Activated naive CD4-positive, alpha-beta T cell treated with anti-CD3 and anti-CD28 coated beads for 36 hours (primary cell): ENCODE results near the gene TLL2. TPM values are rescaled to one million over a fixed set of nuclear protein-coding genes. Genes with fewer than 3 reads are reported as not detected.
"Not testable (repeated sequence)": the region's sequence is repeated elsewhere in the genome, so short reads cannot be mapped to it uniquely, and the experiment has no call there.

Experiments used
- CTCF ChIA-PET: fragments of 350-600 bp; sonication (Branson Sonifier 250); formaldehyde crosslinking; loops from one replicate; lab custom pipeline; 2021; ENCODE audit warnings: antibody characterized with exemption; lab: Charles Lee
- DNase-seq: peaks from one replicate; pipeline ENCODE4 v3.0.0-alpha.2; 2020
- H3K27ac Mint-ChIP-seq: one replicate; pipeline ENCODE4 v1.8.0; 2021; ENCODE audit warnings: mild to moderate bottlenecking, mixed read lengths
- H3K27me3 Mint-ChIP-seq: one replicate; pipeline ENCODE4 v1.8.0; 2021; ENCODE audit warnings: low read depth, mixed read lengths
- H3K36me3 Mint-ChIP-seq: one replicate; pipeline ENCODE4 v1.8.0; 2021; ENCODE audit warnings: low read depth, mixed read lengths
- H3K4me1 Mint-ChIP-seq: one replicate; pipeline ENCODE4 v1.8.0; 2021; ENCODE audit warnings: low read depth, mixed read lengths
- H3K4me3 Mint-ChIP-seq: one replicate; pipeline ENCODE4 v1.8.0; 2021; ENCODE audit warnings: mild to moderate bottlenecking, moderate library complexity, mixed read lengths
- H3K9me3 Mint-ChIP-seq: one replicate; pipeline ENCODE4 v1.8.0; 2021; ENCODE audit warnings: mixed read lengths
- intact Hi-C: fragments of 100-400 bp; cut with micrococcal nuclease; formaldehyde crosslinking; loops from one replicate; pipeline ENCODE4 v1.15.1; 2023
- total RNA-seq, 2 experiments: library from RNA; stranded (reverse); gene quantifications; one replicate each; pipeline ENCODE4 v1.2.3, GENCODE V29; 2021

TLL2 gene
- total RNA-seq: under 1 TPM in 1 of 2 experiments, not detected in 1; 0.07 TPM

DNA sequence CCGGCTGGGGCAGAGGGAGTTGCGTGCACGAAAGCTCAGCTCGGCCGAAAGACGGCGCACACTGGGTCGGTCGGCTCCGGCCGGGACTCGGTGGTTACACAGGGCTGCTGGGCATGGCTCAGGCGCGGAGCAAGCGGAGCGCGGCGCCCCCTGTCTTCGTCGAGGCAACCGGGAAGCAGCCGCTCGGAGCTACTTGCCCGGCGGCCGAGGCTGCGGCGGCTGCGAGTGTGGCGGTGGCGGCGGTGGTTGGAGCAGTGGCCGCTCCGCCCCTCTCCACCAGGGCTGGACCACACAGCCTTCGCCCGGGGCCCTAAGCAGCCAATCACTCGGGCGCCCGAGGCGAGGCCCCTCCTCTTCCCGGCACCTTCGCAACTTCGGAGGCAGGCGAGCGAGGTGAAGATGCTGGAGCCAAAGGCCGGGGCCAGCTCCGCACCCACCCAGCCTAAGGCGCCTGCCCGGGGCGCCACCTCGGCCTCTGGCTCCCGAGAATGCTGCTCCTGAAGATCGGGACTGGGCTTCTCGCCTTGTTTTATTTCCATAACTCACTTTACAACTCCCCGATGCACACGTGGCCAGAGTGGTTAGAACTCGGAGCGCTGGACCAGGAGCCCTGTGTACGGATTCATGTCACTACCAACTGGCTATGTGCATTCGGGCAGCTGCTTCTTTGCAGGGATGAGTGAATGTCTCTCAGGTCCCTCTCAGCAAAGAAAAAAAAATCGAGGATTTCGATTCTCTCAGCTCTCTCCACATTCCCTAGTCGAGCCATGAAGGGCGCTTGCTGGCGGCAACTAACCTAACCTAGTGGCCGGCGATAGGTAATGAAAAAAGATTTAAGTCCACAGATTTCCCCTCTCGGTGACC, at the start of gene TLL2:
TSS of gene TLL2 (minus strand) at position 229 of the 864 bp plus-strand sequence. CDS start 241 bp downstream, outside the sequence.
- no peak within 1 kb of the TSS for H3K27ac Mint-ChIP-seq
- DNase-seq: peak; percentile 69
- no peaks in the 10 kb centered on the region for H3K36me3 Mint-ChIP-seq
- peaks cover 14% of the 10 kb centered on the region for H3K4me1 Mint-ChIP-seq
- H3K9me3 Mint-ChIP-seq: no peaks in the 10 kb centered on the region
- H3K27me3 Mint-ChIP-seq: peaks cover 44% of the 10 kb centered on the region
- CTCF ChIA-PET: interaction anchor here (0.6 to 2.3 kb wide), 17 partner anchors 9 to 716 kb away, joined by 3 to 13 read pairs (median 3); no protein-coding TSS in a partner anchor
- H3K4me3 Mint-ChIP-seq: peak within 1 kb of the TSS; percentile 61
- intact Hi-C loops: loop anchor here (1.0 to 2.0 kb wide), 3 partner anchors 75 to 317 kb away; no protein-coding TSS in a partner anchor

DNA sequence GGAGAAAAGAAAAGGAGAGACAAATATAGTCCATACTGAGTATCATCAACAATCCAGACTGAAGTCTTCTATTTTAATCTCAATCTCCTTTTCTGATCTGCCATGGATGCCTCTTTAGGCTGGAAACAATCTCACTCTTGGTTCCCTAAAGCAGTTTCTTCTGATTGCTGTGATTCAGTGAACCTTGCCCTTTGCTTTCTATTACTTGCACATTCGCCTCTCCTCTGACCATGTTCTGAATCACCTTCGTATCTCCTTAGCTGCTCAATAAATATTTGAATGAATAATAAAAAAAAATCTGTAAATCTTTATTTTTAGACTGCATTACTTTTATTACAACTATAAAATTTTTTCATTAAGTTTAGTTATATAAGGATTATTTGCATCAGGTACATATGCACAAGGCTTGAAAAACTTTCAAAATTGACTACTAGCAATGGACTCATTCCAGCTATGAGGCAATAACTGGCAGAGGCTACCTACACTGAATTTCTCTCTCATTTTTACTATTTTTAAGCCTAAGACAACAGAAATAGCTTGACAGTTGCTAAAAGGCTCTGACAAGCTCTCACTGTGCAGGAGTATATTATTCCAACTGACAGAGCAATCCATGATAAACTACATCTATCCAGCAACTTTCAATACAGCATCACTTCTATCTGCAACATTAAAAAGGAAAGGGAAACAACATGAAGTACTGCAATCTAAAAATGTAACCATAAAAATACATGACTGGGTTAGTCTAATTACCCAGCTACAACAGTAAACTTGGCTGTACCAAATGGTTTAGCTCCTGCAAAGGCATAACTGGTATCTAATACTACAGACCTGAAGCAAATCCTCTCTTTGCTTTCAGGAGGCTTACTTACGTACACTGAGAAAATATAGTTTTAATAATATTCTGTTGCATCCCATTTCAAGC, 47.5 kb upstream of the TLL2 start:
- Mint-ChIP-seq H3K4me1 (peaks cover 8% of the 10 kb centered on the region), H3K27me3 (no peaks in the 10 kb centered on the region), H3K27ac (no peak overlapping the region), H3K9me3 (no peaks in the 10 kb centered on the region), H3K36me3 (peaks cover 21% of the 10 kb centered on the region), H3K4me3 (no peak overlapping the region)
- CTCF ChIA-PET: interaction anchor here (1.1 to 1.3 kb wide), 2 partner anchors 79 to 191 kb away, joined by 3 to 7 read pairs; no protein-coding TSS in a partner anchor
- DNase-seq: no peak
- intact Hi-C loops: no loop called here

DNA sequence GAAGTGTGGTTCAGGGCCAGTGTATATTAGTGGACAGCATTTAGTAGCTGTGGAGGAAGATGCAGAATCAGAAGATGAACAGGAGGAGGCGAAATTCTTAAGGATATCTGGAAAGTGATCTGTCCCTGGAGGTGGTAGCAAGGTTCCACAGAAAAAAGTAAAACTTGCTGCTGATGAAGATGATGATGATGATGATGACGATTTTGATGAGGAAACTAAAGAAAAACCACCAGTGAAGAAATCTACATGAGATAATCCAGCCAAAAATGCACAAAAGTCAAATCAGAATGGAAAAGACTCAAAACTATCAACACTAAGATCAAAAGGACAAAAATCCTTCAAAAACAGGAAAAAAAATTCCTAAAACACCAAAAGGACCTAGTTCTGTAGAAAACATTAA, 46.8 kb upstream of the TLL2 start:
- no peak overlapping the region for H3K4me3 Mint-ChIP-seq

DNA sequence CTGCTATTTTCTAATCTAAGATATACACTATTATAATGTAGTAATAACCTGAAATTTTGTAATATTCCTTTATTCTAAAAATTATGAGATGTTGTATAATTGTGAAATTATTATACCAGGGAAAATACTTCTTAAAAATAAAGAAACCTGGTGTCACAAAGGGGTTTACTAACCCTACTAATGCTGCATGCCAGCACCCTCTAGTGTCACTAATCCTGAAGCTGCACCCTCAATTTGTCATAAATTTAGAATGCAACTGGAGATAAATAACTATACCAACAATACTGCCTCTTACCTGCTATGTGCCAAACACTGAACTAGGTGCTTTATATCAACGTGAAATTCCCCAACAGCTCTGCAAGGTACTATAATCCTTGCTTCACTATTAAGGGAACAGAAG, 42.3 kb upstream of the TLL2 start:
- H3K27ac Mint-ChIP-seq: no peak overlapping the region
- peak; percentile 7 for DNase-seq
- no peaks in the 10 kb centered on the region for H3K4me1 Mint-ChIP-seq
- H3K36me3 Mint-ChIP-seq: peaks cover 21% of the 10 kb centered on the region
- no peaks in the 10 kb centered on the region for H3K9me3 Mint-ChIP-seq
- CTCF ChIA-PET: interaction anchor here (0.7 to 1.6 kb wide), 6 partner anchors 9 to 184 kb away, joined by 3 to 5 read pairs (median 4); no protein-coding TSS in a partner anchor
- intact Hi-C loops: loop anchor here (1.0 kb wide), 1 partner anchor 160 kb away; no protein-coding TSS in a partner anchor
- no peak overlapping the region for H3K4me3 Mint-ChIP-seq
- H3K27me3 Mint-ChIP-seq: no peaks in the 10 kb centered on the region

More for the DNA sequence above, 46.8 kb upstream of the TLL2 start:
- peaks cover 21% of the 10 kb centered on the region for H3K36me3 Mint-ChIP-seq
- DNase-seq: no peak
- H3K9me3 Mint-ChIP-seq: no peaks in the 10 kb centered on the region
- no peak overlapping the region for H3K27ac Mint-ChIP-seq
- intact Hi-C loops: no loop called here
- peaks cover 3% of the 10 kb centered on the region for H3K4me1 Mint-ChIP-seq
- CTCF ChIA-PET: no interaction called here
- H3K27me3 Mint-ChIP-seq: no peaks in the 10 kb centered on the region

DNA sequence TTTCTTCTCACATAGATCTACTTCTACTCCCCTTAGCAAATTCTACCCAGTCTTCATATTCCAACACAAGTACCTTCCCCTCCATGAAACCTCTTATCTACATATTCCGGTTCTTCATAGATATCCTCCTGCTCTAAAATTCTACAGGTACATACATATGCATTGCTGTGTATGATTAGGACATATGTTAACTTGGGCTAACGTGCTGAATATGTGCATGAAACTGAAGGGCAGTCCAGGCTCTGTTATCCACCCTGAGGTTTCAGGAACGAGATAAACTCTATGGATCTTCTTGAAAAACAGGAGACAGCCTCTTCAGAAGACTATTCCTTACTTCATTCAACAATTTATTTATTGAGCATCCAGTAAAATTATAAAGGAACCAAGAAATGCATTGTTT, 41.6 kb upstream of the TLL2 start:
- no peak for DNase-seq
- no peaks in the 10 kb centered on the region for H3K4me1 Mint-ChIP-seq
- intact Hi-C loops: no loop called here
- no peak overlapping the region for H3K4me3 Mint-ChIP-seq
- no peak overlapping the region for H3K27ac Mint-ChIP-seq
- no peaks in the 10 kb centered on the region for H3K9me3 Mint-ChIP-seq
- CTCF ChIA-PET: interaction anchor here (1.5 to 1.6 kb wide), 2 partner anchors 10 to 161 kb away, joined by 4 to 5 read pairs; no protein-coding TSS in a partner anchor
- H3K36me3 Mint-ChIP-seq: peaks cover 16% of the 10 kb centered on the region
- H3K27me3 Mint-ChIP-seq: no peaks in the 10 kb centered on the region

DNA sequence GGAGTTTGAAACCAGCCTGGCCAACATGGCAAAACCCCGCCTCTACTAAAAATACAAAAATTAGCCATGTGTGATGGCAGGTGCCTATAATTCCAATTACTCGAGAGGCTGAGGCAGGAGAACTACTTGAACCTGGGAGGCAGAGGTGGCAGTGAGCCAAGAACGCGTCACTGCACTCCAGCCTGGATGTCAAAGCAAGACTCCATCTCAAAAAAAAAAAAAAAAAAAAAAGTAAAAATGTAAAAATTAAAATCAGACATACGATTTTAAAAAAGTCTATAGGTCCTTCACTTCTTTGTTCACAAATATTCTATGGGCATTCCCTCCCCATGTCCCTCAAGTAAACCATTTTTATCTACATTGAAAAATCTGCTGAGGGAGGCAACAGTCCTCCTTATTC, 34.9 kb upstream of the TLL2 start:
- H3K4me1 Mint-ChIP-seq: no peaks in the 10 kb centered on the region
- no peak for DNase-seq
- CTCF ChIA-PET: no interaction called here
- H3K27me3 Mint-ChIP-seq: no peaks in the 10 kb centered on the region
- H3K9me3 Mint-ChIP-seq: no peaks in the 10 kb centered on the region
- H3K4me3 Mint-ChIP-seq: no peak overlapping the region
- intact Hi-C loops: no loop called here
- H3K27ac Mint-ChIP-seq: no peak overlapping the region
- peaks cover 40% of the 10 kb centered on the region for H3K36me3 Mint-ChIP-seq

DNA sequence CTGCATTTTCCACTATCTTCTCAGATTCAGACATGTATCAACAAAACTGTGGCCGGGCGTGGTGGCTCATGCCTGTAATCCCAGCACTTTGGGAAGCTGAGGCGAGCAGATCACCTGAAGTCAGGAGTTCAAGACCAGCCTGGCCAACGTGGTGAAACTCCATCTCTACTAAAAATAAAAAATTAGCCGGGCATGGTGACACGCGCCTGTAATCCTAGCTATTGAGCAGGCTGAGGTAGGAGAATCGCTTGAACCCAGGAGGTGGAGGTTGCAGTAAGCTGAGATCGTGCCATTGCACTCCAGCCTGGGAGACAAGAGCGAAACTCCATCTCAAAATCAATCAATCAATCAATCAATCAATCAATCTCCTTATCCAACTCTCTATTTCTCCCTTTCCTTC, 31.8 kb upstream of the TLL2 start:
- H3K4me1 Mint-ChIP-seq, H3K9me3 Mint-ChIP-seq, H3K27me3 Mint-ChIP-seq, H3K4me3 Mint-ChIP-seq, H3K27ac Mint-ChIP-seq, intact Hi-C loops, DNase-seq: not testable (repeated sequence)
- H3K36me3 Mint-ChIP-seq: peaks cover 49% of the 10 kb centered on the region
- CTCF ChIA-PET: interaction anchor here (1.1 kb wide), 1 partner anchor 18 kb away, joined by 4 read pairs; no protein-coding TSS in a partner anchor

DNA sequence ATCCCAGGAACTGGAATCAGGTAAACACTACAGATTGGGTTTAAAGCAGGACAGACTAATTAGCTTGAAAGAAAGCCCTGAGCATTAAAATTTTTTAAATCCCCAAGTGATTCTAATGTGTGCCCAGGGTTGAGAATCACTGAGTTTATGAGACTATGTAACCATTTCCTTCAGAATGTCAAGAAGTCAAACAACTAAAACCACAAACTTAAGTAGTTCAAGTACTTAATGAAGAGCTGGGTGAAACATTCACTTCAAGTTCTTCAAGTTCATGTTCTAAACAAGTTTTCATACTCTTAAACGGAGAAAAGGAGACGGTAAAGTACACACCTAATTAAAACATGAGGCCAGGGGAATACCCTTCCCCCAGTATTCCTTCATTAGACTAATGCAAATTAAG, 28.2 kb upstream of the TLL2 start:
- DNase-seq: no peak
- Mint-ChIP-seq H3K27me3 (no peaks in the 10 kb centered on the region), H3K4me1 (peaks cover 2% of the 10 kb centered on the region), H3K9me3 (no peaks in the 10 kb centered on the region), H3K36me3 (peaks cover 47% of the 10 kb centered on the region), H3K27ac (no peak overlapping the region), H3K4me3 (no peak overlapping the region)
- CTCF ChIA-PET: interaction anchor here (1.7 kb wide), 1 partner anchor 167 kb away, joined by 9 read pairs; no protein-coding TSS in a partner anchor
- intact Hi-C loops: no loop called here

DNA sequence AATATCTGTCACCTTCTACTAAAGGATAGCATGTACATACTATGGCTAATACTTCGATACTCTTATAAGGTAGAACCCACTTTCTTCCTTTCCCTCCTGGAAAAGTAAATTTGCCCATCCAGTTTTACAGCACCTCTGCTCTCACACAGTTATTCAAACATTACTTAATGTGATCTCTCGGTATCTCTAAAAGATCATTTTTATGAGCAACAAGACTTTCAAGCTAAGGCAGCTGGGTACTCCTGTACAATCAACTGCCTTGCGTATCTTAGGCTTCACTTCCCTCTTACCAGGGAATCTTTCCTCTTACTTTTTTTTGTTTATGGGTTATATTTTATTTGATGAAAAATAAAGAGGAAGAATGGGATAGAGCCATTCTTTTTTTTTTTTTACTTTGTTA, 26.5 kb upstream of the TLL2 start:
- Mint-ChIP-seq H3K4me1 (peaks cover 2% of the 10 kb centered on the region), H3K36me3 (peaks cover 34% of the 10 kb centered on the region), H3K9me3 (no peaks in the 10 kb centered on the region), H3K27ac (no peak overlapping the region), H3K4me3 (no peak overlapping the region), H3K27me3 (no peaks in the 10 kb centered on the region)
- intact Hi-C loops: no loop called here
- CTCF ChIA-PET: interaction anchor here (0.7 to 1.7 kb wide), 4 partner anchors 26 to 670 kb away, joined by 3 to 9 read pairs (median 4); partner anchors contain the start of gene TLL2
- no peak for DNase-seq

DNA sequence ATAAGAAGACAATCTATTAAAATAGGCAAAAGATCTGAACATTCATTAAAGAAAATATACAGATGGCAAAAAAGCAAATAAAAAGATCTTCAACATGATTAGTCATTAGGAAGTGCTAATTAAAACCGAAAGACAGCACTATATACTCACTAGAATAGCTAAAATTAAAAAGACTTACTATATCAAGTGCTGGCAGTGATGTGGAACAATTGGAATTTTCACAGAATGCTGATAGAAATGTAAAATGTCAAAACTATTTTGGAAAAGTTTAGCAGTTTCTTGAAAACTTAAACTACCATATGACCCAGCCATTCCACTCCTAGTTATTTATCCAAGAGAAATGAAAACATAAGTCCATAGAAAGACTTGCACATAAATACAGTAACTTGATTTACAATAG, 25.0 kb upstream of the TLL2 start:
- Mint-ChIP-seq H3K4me1 (peaks cover 2% of the 10 kb centered on the region), H3K4me3 (no peak overlapping the region), H3K27me3 (no peaks in the 10 kb centered on the region), H3K36me3 (peaks cover 31% of the 10 kb centered on the region), H3K9me3 (no peaks in the 10 kb centered on the region), H3K27ac (no peak overlapping the region)
- intact Hi-C loops: no loop called here
- DNase-seq: no peak
- CTCF ChIA-PET: interaction anchor here (1.0 kb wide), 1 partner anchor 25 kb away, joined by 3 read pairs; the partner anchor contains the start of gene TLL2

DNA sequence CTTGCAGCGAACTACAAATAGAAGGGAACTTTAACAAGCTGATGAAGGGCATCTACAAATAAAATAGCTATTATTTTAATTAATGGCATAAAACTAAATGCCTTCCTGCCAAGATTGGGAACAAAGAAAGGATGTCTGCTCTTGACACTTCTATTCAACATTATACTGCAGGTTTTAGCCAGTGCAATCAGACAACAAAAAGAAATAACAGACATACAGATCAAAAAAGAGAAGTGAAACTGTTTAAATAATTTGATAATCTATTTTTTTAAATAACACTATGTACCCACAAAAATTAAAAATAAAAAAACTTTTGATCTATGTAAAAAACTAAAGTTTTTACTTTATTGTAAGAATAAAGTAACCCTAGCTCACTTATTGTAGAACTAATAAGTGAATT, 22.4 kb upstream of the TLL2 start:
- no peak overlapping the region for H3K4me3 Mint-ChIP-seq
- peaks cover 24% of the 10 kb centered on the region for H3K36me3 Mint-ChIP-seq
- CTCF ChIA-PET: no interaction called here

DNA sequence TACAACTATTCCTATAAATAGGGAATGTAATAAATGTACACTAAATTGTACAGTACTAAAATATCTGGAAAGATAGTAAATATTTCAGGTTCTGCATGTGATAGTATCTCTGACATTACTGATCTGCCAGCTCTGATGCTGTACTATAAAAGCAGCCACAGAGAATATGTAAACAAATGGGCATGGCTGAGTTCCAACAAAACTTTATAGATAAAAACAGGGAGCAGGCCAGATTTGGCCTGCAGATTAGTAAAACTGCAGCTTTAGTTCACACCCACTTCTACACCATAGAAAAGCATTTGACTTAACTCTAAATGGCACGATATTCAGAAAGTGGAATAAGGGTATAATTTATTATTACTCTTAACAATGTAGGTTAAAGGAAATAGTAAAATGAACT, 18.8 kb upstream of the TLL2 start:
- peaks cover 4% of the 10 kb centered on the region for H3K4me1 Mint-ChIP-seq
- peaks cover 21% of the 10 kb centered on the region for H3K36me3 Mint-ChIP-seq
- intact Hi-C loops: no loop called here
- H3K4me3 Mint-ChIP-seq: no peak overlapping the region
- no peak overlapping the region for H3K27ac Mint-ChIP-seq
- H3K27me3 Mint-ChIP-seq: no peaks in the 10 kb centered on the region
- no peak for DNase-seq
- no peaks in the 10 kb centered on the region for H3K9me3 Mint-ChIP-seq
- CTCF ChIA-PET: no interaction called here

More for the DNA sequence above, 22.4 kb upstream of the TLL2 start:
- Mint-ChIP-seq H3K9me3 (no peaks in the 10 kb centered on the region), H3K27me3 (no peaks in the 10 kb centered on the region), H3K4me1 (peaks cover 4% of the 10 kb centered on the region), H3K27ac (no peak overlapping the region)
- intact Hi-C loops: no loop called here
- DNase-seq: no peak
